ENCODE results near the gene IRGC.

The IRGC gene

DNA sequence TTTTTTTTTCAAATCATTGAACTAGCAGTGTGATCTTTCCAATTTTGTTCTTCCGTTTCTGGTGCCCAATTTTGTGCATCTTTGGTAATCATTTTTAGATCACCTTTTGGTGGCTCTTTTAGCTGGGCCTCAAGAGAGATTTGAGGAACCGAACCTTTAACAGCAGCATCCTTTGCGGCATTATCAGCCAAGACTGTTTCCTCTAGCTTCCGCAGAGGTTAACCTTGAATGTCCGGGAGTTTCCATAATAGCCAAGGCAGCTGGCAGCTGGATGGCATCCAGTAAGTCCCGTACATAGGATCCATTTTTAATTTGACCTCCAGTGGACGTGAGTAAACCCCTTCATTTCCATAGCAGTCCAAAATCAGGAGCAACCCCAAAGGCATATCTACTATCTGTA is 9.6 kb downstream of the IRGC start:
- no peak for DNase-seq

DNA sequence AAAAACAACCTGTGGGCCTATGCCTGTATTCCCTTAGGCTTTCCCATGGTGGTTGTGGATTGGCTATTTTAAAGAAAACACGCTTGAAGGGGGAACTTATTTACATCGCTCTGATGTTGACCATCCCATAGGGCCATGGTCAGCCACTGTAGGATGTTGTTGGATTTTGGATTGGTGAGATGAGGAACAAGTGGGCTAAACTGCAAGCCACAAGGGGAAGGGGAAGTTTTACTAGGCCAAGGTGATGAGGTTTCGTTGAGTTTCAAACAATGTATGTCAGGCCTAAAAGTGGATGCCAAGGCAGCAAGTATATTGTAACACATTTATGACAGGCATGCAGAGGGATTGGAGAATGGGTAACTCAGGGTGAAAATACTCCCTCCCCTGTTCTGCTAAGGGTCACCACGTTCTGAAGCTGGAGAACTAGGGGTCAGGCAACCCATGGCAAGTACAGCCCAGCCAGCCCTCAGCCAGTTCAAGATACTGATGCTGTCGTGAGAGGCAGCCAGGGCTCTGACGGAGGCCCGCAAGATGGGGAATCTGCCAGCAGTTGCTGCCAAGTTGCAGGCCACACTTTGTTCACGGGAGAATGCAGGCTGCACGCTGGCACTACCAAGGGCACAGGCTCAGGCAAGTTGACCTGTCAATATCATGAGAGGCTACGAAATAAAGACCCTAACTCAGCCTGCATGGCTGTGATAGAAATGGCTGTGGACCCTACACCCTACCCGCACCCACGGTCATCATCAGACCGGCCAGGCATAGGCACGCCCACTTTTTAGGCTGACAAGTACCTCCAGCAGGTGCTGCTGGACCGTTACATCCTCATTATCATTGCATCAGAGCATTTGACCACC is 11.1 kb downstream of the IRGC start:
- no peak for DNase-seq

DNA sequence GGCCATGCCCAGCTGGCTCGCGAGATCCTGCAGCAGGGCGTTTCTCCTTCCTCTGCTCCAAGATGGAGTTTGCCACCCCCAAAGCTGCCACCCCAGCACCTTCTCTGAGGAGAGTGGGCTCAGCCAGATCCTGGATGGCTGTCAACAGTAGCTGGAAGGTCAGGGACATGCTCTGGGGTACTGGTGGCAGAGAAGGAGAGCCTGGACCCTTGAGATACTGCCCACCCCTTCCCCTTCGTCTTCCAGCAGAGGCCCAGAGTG is 11.6 kb downstream of the IRGC start:
- DNase-seq: no peak

DNA sequence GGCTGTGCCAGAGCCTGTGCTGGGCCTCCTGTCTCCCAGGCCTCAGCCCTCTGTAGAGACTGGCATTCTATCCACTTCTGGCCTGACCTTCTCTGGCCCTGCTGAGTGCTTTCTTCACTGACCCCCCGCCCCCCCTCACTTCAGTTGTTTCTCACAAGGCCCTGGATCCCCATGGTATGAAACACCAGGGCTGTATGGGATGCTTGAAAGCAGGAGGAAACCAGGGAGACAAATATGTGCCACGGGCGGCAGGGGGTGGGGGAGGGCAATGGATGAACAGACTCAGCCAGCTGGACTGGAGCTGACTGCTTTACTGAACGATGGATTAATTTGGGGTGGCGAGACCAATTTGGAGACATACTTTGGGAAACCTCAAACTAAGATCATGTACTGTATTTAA is 14.0 kb downstream of the IRGC start:
- DNase-seq: no peak

DNA sequence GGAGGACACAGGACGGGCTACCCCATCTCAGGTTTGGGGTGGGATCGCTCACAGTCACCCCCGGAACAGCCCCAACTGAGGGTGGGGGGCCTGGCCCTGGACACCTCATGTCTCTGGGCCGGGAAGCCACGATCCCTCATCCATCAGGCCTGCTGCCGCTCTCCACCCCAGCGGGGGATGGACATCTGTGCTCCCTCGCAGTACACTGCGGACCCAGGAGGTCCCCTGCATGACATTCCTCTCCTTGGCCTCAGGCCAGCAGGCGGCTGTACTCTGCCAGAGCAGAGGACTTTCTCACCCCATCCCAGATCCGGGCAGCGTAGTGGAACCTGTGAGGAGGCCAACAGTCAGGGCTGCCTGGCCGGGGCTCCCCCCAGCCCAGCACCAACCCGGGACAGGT is 15.5 kb downstream of the IRGC start:
- no peak for DNase-seq

DNA sequence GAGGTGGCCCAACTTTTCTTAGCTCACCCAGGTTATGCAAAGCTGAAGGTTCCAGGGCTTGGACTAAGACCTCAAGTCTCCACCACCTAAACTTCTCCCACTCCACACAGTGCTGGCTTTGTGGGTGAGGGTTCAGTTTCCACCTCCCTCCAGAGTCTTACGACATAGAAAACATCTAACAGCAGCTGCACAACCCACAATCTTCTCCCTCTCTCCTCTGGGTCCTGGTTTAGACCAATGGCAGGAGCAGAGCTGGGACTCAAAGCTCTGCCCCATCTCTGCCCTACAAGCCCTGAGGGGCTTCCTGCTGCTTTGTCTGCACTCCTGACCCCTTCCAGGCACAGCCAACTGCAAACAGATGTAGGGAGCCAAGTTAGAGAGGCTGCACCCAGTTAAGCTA is 16.0 kb downstream of the IRGC start:
- no peak for DNase-seq

DNA sequence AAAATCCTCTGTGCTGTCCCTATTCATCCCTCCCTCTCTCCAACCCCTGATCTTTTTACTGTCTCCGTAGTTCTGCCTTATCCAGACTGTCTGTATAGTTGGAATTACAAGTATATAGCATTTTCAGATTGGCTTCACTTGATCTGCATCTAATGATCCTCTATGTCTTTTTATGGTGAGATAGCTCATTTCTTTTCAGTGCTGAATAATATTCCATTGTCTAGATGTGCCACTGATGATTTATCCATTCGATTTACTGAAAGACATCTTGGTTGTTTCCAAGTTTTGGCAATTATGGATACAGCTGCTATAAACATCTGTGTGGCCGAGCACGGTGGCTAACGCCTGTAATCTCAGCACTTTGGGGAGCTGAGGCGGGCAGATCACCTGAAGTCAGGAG is 19.1 kb downstream of the IRGC start:
- DNase-seq: no peak

DNA sequence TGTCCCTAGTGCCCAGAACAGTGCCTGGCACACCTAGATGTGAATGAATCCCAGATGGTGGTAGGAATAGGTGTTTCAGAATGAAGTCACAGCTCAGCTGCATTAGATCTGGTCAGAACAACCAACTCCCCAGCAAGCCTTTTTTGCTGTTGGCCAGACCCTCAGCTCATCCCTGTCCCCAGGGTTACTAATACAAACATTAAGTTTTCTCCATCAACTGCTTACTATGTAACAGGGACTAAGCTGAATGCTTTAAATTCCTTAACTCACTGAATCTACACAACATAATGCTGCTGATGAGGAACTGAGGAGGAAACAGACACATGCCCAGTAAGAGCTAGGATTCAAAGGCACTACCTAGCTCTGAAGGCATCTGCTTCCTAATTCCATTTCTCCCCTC is 20.1 kb downstream of the IRGC start:
- DNase-seq: no peak

DNA sequence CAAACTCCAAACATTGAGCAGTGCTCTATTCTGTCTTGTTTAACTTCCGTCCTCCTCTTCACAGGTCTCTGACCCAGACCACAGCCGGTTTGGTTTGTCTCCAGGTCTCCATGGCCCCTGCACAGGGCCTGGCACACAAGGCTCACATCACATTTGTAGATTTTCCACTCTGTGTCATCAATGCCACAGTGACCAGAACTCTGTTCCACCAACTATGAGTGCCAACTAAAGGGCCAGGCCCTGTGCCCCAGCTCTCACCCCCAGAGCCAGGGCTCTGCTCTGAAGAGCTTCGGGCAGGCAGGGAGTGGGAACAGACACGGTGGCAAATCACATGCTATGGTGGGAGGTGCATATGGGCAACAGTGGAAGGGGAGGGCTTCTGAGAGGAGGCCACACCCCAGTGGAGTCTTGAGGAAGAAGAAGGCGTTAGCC is 22.9 kb downstream of the IRGC start:
- DNase-seq: no peak

DNA sequence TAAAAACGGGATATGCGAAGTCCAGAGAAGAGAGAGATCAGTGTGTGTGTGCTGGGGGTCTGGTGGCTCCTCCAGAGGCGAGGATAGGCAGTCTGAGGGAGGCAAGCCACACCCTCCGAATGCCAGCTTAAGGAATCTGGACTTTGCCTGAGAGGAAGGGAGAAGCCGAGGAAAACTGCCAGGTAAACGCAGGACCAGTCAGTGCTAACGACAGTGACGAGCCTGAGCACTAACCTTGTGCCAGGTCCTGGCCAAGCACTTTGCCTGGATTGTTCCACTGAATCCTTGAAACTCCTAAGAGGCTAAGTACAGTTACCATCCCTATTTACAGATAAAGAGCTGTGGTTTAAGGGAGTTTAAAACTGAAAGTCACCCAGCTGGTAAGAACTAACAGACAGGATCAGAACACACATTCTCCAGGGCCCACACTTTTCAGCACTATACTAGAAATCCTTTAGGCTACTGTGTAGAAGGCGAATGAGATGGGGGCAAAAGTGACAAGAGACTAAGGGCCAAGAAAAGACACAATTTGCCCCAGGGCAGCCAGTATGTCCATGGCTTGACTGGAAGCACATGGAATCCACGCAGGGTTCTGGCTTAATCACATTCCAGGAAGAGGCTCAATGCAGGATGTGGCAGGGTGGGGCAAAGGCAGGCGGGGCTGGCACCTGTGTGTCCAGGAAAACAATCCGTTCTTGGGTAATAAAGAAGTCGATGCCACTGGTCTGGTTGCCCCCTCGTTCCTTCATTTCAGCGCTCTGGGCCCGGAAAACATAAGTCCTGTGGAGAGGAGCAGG is 23.8 kb downstream of the IRGC start:
- DNase-seq: no peak

DNA sequence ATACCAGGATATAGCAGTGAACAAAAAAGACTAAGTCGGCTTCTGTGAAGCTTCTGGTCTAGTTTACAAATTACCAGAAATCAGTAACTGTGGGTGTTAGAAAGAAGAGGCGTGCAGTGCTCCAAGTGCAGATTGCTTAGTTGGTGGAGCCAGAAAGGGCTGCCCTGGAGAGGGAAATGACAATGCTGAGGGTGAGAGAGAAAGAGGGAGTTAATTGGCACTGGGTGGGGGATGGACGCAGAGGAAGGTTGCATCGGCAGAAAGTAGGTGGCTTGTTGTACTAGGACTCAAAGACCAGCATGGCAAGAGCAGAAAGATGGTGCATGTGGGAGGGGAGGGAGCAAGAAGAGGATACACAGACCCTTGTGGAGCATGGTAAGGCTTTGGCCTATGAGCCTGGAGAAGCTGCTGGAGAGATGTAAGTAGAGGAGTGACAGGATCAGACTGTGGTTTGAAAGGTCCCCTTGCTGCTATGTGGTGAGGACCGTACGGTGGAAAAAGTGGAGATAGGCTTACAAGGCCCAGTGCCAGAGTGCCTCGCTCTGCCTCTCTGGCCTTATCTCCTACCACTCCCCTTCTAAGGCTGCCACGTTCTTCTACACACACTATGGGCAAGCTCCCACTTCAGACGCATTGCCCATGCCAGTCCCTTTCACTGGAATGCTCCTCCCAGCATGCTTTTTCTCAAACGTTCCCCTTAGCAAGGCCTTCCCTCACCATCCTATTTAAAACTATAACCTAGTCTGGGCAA is 25.4 kb downstream of the IRGC start:
- no peak for DNase-seq

DNA sequence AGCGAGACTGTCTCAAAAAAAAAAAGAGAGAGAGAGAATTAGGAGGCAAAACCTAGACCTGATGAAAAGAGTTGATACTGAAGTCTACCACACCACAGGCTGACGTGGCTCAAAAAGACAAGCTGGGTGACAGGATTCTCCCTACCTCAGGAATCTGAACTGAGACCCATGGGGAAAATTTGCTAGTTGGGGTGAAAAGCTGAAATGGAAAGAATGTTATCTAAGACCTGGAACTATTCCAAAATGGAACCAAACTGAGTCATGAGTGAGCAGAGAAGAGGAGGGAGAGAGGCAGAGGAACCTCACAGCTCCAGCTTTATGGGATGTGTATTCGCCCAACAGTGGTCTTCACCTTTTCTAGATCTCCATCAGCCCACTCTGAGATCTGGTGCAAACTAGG is 27.2 kb downstream of the IRGC start:
- DNase-seq: no peak

DNA sequence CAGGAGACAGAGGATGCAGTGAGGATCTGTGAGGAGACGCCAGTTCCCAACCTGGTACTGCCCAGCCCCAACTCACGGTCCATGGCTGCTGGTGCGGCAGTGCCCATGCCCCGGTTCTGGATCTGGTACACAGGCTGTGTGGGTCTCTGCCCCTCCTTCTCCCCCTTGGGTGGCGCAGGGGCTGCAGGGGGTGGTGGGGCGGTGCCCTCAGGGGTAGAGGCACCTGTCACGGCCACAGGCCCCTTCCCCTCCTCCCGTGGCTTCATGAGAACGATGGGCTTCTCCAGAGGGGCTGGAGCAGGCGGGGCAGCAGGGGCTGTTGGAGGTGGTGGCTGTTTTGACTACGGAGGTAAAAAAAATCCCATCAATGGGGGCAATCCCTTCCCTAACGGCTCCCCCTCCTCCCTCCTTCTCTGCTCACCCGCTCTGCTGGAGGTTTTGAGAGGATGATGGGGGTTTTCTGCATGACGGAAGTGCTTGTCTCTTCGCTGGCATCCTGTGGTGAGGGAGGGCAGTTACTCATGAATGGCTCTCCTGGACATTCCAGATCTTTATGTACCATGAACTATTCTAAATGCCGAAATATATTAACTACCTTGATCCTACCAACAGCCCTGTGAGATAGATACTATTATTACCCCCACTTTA is 31.8 kb downstream of the IRGC start:
- DNase-seq: no peak

DNA sequence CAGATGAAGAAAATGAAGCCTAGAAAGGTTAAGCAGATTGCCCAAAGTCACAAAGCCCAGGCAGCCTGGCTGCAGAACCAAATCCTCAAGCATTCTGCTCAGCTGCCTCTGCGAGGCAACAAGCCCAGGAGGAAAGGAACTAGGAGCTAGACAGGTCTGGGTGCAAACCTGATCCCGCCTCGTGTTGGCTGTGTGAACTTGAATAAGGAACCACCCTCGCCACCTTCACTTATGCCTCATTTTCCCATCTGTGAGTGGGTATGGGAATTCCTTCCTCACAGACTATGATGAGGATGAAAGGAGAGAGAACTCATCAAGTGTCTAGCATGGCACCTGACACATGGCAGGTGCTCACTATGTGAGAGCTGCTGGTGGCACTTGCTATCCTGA is 32.3 kb downstream of the IRGC start:
- no peak for DNase-seq

DNA sequence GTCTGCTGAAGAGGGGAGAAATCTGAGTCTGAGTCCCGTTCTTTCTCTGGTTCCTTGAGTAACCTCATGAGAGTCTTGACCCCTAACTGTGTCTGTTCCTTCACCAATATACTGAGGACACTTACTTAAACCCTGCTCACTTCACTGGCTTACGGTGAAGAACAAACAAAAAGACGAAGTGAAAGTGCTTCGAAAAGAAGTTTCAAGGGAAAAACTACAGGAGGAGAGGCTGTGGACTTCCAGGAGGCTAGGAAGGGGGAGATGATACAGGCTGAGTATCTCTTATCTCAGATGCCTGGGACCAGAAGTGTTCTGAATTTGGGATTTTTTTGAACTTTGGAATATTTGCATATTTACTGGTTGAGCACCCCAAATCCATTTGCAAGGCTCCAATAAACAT is 32.8 kb downstream of the IRGC start:
- DNase-seq: no peak

DNA sequence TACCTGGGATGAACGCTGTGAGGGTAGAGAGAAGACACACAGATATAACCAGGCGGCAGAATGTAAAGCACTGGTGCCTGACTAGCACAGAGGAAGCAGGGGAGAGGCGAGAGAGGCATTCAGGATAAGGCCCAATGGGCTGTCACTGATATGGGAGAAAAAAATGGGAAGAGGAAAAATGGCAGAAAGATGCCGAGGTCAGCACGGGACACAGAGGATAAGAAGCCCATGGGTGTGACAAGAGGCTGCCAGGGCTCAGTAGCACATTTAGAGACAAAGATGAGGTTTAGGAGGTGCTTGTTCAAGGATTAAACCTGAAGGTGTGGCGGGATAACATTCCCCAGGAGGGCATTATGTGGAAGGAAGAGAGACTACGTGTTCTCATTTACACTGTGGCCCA is 33.3 kb downstream of the IRGC start:
- DNase-seq: no peak

DNA sequence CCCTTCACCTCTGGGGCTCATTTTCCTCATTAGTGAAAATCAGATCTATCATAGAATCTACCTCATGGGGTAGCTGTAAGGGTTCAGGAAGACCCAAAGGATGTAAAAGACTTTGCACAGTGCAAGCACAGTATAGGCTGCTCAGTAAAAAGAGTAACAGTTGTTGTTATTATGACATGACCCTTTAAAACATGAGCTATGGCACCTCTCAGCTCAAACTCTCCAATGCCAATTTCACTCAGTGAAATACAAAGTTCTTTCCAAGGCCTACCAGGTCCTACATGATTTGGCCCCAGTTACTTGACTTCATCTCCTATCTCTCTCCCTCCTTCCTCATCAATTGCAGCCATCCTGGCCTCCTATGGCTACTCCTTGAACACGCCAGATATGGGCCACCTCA is 34.0 kb downstream of the IRGC start:
- DNase-seq: no peak

DNA sequence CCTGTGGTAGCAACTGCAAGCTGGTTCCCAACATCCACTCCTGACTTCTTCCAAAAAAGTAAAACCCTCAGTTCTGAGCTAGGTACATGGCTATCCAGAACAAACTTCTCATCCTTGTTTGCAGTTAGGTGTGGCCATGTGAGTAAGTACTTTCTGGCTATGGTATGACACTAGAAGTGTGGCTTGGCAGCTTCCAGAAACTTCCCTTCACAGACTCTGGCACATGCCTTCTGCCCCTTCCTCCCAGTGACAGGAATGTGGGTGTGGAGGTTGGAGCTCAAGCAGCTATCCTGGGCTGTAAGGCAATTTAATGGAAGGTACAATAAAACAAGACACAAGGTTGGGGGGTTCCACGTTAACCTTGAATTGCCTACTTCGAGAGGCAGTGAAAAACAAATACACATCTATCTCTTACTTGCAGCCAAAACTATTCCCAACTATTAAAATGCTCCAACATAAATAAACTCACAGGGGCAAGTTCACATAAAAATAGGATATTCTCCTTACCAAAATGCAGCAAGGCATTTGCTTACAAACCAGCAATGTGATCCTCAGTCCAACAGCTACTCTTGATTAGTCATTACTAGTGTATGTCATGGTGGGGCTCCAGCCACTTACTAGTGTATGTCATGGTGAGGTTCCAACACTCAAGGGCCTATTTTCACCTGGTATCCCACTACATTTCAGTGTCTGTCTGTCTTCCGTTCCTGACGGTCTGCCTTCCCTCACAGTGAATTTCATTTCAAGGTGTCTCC is 35.8 kb downstream of the IRGC start:
- no peak for DNase-seq

DNA sequence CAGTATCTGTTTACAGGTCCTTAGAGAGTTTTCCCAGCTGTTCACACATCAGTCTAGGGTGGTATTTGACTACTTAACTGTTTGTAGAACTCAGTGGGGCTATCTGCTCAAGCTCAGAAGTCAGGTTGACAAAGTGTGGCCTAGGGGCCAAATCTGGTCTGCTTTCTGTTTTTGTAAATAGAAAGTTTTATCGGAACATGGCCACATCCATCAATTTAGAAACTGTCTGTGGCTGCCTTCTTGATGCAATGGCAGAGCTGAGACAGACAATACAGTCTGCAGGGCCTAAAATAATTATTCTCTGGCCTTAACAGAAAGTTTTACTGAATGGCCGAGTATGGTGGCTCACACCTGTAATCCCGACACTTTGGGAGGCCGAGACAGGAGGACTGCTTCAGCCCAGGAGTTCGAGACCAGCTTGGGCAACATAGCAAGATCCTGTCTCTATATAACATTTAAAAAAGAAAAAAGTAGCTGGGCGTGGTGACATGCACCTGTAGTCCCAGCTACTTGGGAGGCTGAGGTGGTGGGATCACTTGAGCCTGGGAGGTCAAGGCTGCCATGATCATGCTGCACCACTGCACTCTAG is 36.5 kb downstream of the IRGC start:
- DNase-seq: no peak

DNA sequence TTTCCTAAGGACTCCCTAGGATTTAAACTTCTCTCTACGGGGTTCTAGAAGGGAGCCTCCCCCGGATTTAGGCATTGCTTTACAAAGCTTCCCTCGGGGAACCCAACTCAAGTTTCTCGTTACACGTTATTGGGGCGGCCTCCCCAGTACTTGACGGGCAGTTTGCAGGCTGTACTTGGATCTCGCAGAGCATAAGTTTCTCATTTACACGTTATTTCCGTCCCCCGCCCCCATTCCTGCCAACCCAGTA is 38.3 kb downstream of the IRGC start:
- no peak for DNase-seq

DNA sequence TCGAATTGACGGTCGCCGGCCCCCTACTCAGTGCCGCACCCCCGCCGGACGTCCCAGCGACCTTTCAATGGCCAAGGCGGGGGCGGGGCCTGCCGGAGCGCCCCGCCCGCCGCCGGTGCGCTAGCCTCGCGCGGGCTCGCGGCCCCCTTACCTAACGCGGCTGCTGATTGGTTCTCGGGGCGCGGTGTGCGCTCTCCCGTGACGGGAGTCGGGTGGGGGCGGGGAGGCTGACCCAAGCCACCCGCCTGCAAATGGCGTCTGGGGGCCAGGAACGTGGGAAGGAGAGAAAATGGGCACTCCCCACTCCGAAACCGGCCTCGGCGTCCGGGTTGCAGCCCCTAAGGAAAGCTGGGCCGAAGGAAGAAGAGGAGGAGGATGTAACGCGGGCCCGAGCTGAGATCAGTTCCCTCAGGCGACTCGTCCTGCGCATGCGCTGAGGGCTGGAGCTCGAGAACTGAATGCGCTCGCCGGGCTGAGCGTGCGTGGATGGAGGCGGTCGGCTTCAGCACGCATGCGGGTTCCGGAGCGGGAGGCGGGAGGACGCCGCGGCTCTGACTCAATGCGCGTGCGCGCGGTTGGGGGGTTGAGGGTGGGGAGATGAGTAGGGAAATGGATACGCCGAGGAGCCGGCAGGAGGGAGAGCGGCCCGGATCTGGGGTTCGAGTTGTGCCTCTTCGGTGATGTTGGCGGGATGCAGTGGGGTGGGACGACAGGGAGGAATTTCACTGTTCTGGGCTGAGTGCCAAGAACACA is 38.8 kb downstream of the IRGC start, which contains the start of gene SMG9:
TSS of gene SMG9 (minus strand) at position 460 of the 753 bp plus-strand sequence. CDS start 4,221 bp downstream, outside the sequence.
- DNase-seq: peak; percentile 92
